ENCODE data around the gene PRDM8. TPM values are rescaled to one million over a fixed set of nuclear protein-coding genes. Genes with fewer than 3 reads are reported as not detected.

PRDM8 gene
- total RNA-seq, 1 experiment from 2014 or later, result not detected

DNA sequence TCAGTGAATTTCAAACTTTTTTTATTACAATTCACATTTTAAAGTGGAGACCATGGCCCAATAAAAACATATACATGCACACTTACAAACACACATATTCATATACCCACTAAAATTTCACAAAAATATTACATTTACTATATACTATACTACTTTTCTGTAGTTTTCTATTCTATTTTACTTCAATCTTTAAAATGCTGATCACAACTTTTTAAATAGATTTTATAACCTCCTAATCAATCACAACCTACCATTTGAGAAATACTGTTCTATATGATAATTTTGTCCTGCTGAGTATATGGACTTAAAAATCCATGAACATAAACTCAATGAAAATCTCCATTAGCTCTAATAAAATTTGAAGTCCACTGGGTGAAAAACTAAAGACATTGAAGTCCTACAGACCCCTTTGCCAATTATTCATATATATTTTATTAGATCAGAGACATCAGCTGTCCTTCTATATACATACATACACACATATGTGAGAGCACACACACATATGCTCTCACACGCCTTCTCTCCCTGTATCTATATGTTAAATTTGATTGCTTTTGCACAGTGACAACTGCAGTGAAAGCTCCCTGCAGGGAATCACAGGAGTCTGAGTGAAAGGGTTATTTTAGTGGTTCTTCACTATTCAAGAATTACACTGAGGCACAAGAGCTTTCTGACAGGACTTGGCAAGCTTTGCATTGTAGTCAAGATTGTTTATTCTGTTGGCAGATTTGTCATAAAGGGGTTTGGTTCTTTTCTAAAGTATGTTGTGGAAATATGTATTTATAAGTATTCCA lies 46.7 kb upstream of the PRDM8 start (continued):
- TF ChIP-seq, protein P1, sequence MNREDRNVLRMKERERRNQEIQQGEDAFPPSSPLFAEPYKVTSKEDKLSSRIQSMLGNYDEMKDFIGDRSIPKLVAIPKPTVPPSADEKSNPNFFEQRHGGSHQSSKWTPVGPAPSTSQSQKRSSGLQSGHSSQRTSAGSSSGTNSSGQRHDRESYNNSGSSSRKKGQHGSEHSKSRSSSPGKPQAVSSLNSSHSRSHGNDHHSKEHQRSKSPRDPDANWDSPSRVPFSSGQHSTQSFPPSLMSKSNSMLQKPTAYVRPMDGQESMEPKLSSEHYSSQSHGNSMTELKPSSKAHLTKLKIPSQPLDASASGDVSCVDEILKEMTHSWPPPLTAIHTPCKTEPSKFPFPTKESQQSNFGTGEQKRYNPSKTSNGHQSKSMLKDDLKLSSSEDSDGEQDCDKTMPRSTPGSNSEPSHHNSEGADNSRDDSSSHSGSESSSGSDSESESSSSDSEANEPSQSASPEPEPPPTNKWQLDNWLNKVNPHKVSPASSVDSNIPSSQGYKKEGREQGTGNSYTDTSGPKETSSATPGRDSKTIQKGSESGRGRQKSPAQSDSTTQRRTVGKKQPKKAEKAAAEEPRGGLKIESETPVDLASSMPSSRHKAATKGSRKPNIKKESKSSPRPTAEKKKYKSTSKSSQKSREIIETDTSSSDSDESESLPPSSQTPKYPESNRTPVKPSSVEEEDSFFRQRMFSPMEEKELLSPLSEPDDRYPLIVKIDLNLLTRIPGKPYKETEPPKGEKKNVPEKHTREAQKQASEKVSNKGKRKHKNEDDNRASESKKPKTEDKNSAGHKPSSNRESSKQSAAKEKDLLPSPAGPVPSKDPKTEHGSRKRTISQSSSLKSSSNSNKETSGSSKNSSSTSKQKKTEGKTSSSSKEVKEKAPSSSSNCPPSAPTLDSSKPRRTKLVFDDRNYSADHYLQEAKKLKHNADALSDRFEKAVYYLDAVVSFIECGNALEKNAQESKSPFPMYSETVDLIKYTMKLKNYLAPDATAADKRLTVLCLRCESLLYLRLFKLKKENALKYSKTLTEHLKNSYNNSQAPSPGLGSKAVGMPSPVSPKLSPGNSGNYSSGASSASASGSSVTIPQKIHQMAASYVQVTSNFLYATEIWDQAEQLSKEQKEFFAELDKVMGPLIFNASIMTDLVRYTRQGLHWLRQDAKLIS (CRISPR knock-in tag; IDR thresholded peaks at IDR 0.05; ENCODE audit: borderline replicate concordance), result no peak
- TF ChIP-seq ZNF138 (CRISPR knock-in tag; conservative IDR thresholded peaks at IDR 0.05) (no peak), CREB1 (CRISPR knock-in tag; IDR thresholded peaks at IDR 0.05) (no peak), ZBTB21 (CRISPR knock-in tag; IDR thresholded peaks at IDR 0.05; ENCODE audit: borderline replicate concordance) (no peak), NR2C2 (CRISPR knock-in tag; IDR thresholded peaks at IDR 0.05) (no peak), SMAD4 (CRISPR knock-in tag; IDR thresholded peaks at IDR 0.05) (no peak), GRHL2 (CRISPR knock-in tag; IDR thresholded peaks at IDR 0.05; ENCODE audit: insufficient replicate concordance, severe bottlenecking) (no peak), SOX15 (CRISPR knock-in tag; IDR thresholded peaks at IDR 0.05) (no peak), GABPB1 (CRISPR knock-in tag; IDR thresholded peaks at IDR 0.05) (no peak), TCF7 (CRISPR knock-in tag; IDR thresholded peaks at IDR 0.05; ENCODE audit: low read depth) (no peak), SMAD3 (CRISPR knock-in tag; IDR thresholded peaks at IDR 0.05; ENCODE audit: borderline replicate concordance) (no peak), ETV6 (CRISPR knock-in tag; IDR thresholded peaks at IDR 0.05) (no peak)
- TF ChIP-seq, protein P2, sequence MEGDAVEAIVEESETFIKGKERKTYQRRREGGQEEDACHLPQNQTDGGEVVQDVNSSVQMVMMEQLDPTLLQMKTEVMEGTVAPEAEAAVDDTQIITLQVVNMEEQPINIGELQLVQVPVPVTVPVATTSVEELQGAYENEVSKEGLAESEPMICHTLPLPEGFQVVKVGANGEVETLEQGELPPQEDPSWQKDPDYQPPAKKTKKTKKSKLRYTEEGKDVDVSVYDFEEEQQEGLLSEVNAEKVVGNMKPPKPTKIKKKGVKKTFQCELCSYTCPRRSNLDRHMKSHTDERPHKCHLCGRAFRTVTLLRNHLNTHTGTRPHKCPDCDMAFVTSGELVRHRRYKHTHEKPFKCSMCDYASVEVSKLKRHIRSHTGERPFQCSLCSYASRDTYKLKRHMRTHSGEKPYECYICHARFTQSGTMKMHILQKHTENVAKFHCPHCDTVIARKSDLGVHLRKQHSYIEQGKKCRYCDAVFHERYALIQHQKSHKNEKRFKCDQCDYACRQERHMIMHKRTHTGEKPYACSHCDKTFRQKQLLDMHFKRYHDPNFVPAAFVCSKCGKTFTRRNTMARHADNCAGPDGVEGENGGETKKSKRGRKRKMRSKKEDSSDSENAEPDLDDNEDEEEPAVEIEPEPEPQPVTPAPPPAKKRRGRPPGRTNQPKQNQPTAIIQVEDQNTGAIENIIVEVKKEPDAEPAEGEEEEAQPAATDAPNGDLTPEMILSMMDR (IDR thresholded peaks at IDR 0.05), result no peak
- TF ChIP-seq, protein P3, sequence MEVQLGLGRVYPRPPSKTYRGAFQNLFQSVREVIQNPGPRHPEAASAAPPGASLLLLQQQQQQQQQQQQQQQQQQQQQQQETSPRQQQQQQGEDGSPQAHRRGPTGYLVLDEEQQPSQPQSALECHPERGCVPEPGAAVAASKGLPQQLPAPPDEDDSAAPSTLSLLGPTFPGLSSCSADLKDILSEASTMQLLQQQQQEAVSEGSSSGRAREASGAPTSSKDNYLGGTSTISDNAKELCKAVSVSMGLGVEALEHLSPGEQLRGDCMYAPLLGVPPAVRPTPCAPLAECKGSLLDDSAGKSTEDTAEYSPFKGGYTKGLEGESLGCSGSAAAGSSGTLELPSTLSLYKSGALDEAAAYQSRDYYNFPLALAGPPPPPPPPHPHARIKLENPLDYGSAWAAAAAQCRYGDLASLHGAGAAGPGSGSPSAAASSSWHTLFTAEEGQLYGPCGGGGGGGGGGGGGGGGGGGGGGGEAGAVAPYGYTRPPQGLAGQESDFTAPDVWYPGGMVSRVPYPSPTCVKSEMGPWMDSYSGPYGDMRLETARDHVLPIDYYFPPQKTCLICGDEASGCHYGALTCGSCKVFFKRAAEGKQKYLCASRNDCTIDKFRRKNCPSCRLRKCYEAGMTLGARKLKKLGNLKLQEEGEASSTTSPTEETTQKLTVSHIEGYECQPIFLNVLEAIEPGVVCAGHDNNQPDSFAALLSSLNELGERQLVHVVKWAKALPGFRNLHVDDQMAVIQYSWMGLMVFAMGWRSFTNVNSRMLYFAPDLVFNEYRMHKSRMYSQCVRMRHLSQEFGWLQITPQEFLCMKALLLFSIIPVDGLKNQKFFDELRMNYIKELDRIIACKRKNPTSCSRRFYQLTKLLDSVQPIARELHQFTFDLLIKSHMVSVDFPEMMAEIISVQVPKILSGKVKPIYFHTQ (CRISPR knock-in tag; IDR thresholded peaks at IDR 0.05), result no peak
- TF ChIP-seq, protein P4, sequence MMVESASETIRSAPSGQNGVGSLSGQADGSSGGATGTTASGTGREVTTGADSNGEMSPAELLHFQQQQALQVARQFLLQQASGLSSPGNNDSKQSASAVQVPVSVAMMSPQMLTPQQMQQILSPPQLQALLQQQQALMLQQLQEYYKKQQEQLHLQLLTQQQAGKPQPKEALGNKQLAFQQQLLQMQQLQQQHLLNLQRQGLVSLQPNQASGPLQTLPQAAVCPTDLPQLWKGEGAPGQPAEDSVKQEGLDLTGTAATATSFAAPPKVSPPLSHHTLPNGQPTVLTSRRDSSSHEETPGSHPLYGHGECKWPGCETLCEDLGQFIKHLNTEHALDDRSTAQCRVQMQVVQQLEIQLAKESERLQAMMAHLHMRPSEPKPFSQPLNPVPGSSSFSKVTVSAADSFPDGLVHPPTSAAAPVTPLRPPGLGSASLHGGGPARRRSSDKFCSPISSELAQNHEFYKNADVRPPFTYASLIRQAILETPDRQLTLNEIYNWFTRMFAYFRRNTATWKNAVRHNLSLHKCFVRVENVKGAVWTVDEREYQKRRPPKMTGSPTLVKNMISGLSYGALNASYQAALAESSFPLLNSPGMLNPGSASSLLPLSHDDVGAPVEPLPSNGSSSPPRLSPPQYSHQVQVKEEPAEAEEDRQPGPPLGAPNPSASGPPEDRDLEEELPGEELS (CRISPR knock-in tag; IDR thresholded peaks at IDR 0.05), result no peak
- TF ChIP-seq, protein P5, sequence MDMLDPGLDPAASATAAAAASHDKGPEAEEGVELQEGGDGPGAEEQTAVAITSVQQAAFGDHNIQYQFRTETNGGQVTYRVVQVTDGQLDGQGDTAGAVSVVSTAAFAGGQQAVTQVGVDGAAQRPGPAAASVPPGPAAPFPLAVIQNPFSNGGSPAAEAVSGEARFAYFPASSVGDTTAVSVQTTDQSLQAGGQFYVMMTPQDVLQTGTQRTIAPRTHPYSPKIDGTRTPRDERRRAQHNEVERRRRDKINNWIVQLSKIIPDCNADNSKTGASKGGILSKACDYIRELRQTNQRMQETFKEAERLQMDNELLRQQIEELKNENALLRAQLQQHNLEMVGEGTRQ (CRISPR knock-in tag; IDR thresholded peaks at IDR 0.05), result no peak
